Lower lobe of right lung (tissue), 2 donors: ENCODE results near the gene SLC25A26. TPM values are rescaled to one million over a fixed set of nuclear protein-coding genes. Genes with fewer than 3 reads are reported as not detected.

Source experiments
- ATAC-seq, 2 donors: fragments of 200-7000 bp; cut with Tn5 transposase; one replicate each; pipeline ENCODE4 v1.9.1; 2020 to 2022; ENCODE audit warnings: mild to moderate bottlenecking in 2 of 2, moderate library complexity in 2 of 2
- DNase-seq: peaks from one replicate; pipeline ENCODE4 v3.0.0-alpha.2; 2020
- H3K27ac ChIP-seq: fragments of 200-600 bp; one replicate; pipeline ENCODE4 v1.8.0; 2022
- H3K27me3 ChIP-seq: fragments of 200-600 bp; one replicate; pipeline ENCODE4 v1.8.0; 2022; ENCODE audit warnings: low read depth
- H3K36me3 ChIP-seq: fragments of 200-600 bp; one replicate; pipeline ENCODE4 v1.8.0; 2022; ENCODE audit warnings: mild to moderate bottlenecking
- H3K4me1 ChIP-seq: fragments of 200-600 bp; one replicate; pipeline ENCODE4 v1.8.0; 2022
- H3K4me3 ChIP-seq: fragments of 200-600 bp; one replicate; pipeline ENCODE4 v1.8.0; 2022; ENCODE audit warnings: mild to moderate bottlenecking
- H3K9me3 ChIP-seq: fragments of 200-600 bp; one replicate; pipeline ENCODE4 v1.8.0; 2022
- CTCF ChIP-seq: fragments of 200-600 bp; IDR thresholded peaks from one replicate; pipeline ENCODE4 v1.8.0; 2022; ENCODE audit warnings: antibody characterized with exemption, mild to moderate bottlenecking
- intact Hi-C: fragments of 100-400 bp; cut with DNase I; formaldehyde crosslinking; loops from one replicate; pipeline ENCODE4 v1.11.0; 2022
- total RNA-seq: library from RNA; stranded (reverse); fragmentation: NEBNext Ultra II Directional; extraction: Animal tissue kit (Norgen Biotek cat#: 25700); gene quantifications from one replicate; pipeline ENCODE4 v1.2.1, GENCODE V29; 2021
- donor health status: DM: no; HTN: yes; CAD: no; lungs with severe emphysema.

Gene SLC25A26
- total RNA-seq, 1 donor from 2014 or later, result 18.8 TPM

GRCh38 chr3:66404903-66405700 is 184.3 kb downstream of the SLC25A26 start:
- Histone ChIP-seq H3K27me3 (no peaks in the 10 kb centered on the region), H3K36me3 (peaks cover 75% of the 10 kb centered on the region), H3K4me3 (no peak overlapping the region), H3K27ac (no peak overlapping the region), H3K4me1 (no peaks in the 10 kb centered on the region), H3K9me3 (no peaks in the 10 kb centered on the region)
- DNase-seq, result no peak
- no peak for ATAC-seq
- intact Hi-C loops, result loop anchor here (10.0 kb wide), 1 partner anchor 410 kb away; no protein-coding TSS in a partner anchor
- no peak for TF ChIP-seq CTCF

- no peak overlapping the region for H3K4me3 ChIP-seq
- intact Hi-C loops, result loop anchor here (10.0 kb wide), 1 partner anchor 409 kb away; no protein-coding TSS in a partner anchor
- no peak for ATAC-seq
- no peak for TF ChIP-seq CTCF
- H3K27ac ChIP-seq, result no peak overlapping the region
- no peaks in the 10 kb centered on the region for H3K4me1 ChIP-seq
- peaks cover 73% of the 10 kb centered on the region for H3K36me3 ChIP-seq
- H3K9me3 ChIP-seq, result no peaks in the 10 kb centered on the region
- no peak for DNase-seq
- no peaks in the 10 kb centered on the region for H3K27me3 ChIP-seq
Measured at GRCh38 chr3:66405701-66406091, 184.9 kb downstream of the SLC25A26 start.

GRCh38 chr3:66406163-66406562 is 185.4 kb downstream of the SLC25A26 start:
- Histone ChIP-seq H3K4me3 (no peak overlapping the region), H3K27ac (no peak overlapping the region), H3K36me3 (peaks cover 73% of the 10 kb centered on the region), H3K4me1 (no peaks in the 10 kb centered on the region), H3K9me3 (no peaks in the 10 kb centered on the region), H3K27me3 (no peaks in the 10 kb centered on the region)
- DNase-seq, result no peak
- no peak for TF ChIP-seq CTCF
- intact Hi-C loops, result loop anchor here (10.0 kb wide), 1 partner anchor 409 kb away; no protein-coding TSS in a partner anchor
- no peak for ATAC-seq

- Histone ChIP-seq H3K36me3 (peaks cover 70% of the 10 kb centered on the region), H3K4me1 (no peaks in the 10 kb centered on the region), H3K4me3 (no peak overlapping the region), H3K27ac (no peak overlapping the region), H3K9me3 (no peaks in the 10 kb centered on the region), H3K27me3 (no peaks in the 10 kb centered on the region)
- TF ChIP-seq CTCF, result no peak
- DNase-seq (no peak), ATAC-seq (no peak)
- intact Hi-C loops, result loop anchor here (10.0 kb wide), 1 partner anchor 408 kb away; no protein-coding TSS in a partner anchor
Measured at GRCh38 chr3:66406831-66407610, 186.2 kb downstream of the SLC25A26 start.

GRCh38 chr3:66407611-66408218 is 186.9 kb downstream of the SLC25A26 start:
- H3K9me3 ChIP-seq, result no peaks in the 10 kb centered on the region
- peaks cover 76% of the 10 kb centered on the region for H3K36me3 ChIP-seq
- peak; percentile 75 for DNase-seq
- H3K4me1 ChIP-seq, result no peaks in the 10 kb centered on the region
- ATAC-seq, result peak; percentile 82 to 87
- H3K27ac ChIP-seq, result no peak overlapping the region
- intact Hi-C loops, result loop anchor here (10.0 kb wide), 1 partner anchor 407 kb away; no protein-coding TSS in a partner anchor
- TF ChIP-seq CTCF, result peak; percentile 94
- H3K4me3 ChIP-seq, result no peak overlapping the region
- H3K27me3 ChIP-seq, result no peaks in the 10 kb centered on the region
